ENCODE results near the gene MAZ. TPM values are rescaled to one million over a fixed set of nuclear protein-coding genes. Genes with fewer than 3 reads are reported as not detected.

Gene MAZ
- total and polyA plus RNA-seq, 2 of the 13 experiments (the other 11 are each of a cell fraction or from before 2014, with no cell fraction given): 203 to 277 TPM

DNA sequence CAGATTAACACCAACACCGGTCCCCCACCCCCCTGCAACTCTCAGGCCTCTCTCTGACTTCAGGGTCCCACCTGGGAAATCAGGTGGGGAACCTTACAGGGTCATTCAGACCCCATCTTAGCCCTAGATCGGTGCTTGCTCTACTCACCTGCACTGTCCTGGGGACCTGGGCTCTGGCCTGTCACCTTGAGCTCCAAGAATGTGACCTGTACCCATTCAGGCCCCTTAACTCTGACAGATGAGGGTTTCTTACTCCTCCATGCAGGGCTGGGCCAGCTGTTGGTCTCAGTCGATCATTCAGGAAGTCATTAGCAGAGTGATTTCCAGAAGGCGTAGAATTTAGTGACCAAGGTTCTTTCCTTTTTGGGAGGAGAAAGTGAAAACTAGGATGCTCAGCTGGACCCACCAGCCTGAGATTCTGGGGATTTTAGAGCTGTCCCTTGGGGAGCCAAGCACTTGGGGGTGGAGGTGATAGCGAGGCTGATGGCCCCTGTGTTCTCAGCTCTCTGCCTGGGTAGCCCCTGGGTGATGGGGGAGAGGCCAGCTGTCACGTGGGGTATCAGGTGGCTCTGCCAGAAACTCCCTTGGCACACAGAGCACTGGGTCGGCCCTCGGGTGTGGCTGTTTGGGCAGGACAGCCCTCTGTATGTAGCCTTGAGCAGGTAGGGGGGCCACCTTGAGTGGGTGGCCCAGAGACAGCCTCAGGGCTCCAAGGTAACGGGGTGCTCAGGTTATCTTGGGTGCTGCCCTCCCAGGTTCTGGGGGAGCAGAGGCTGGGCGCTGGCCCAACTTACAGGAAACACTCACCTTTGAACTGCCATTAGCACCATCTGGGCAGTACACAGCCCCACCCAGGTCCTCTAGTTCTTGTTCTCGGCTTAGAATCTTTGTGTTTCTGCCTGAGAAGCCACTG, 14.7 kb downstream of the MAZ start (continued):
- TF ChIP-seq MIER2 (CRISPR knock-in tag; IDR thresholded peaks at IDR 0.05) (0 out of 2 replicates have a peak, but pooled peaks have one; percentile 11), ZNF550 (CRISPR knock-in tag; IDR thresholded peaks at IDR 0.05; ENCODE audit: borderline replicate concordance) (no peak), PITX1 (CRISPR knock-in tag; IDR thresholded peaks at IDR 0.05) (0 out of 2 replicates have a peak, but pooled peaks have one; percentile 4), MXD4 (CRISPR knock-in tag; IDR thresholded peaks at IDR 0.05) (0 out of 2 replicates have a peak, but pooled peaks have one; percentile 7), ZNF510 (CRISPR knock-in tag; IDR thresholded peaks at IDR 0.05; ENCODE audit: low read depth) (0 out of 2 replicates have a peak, but pooled peaks have one; percentile 16), HNF4G (IDR thresholded peaks at IDR 0.05; ENCODE audit: borderline replicate concordance, low read depth, low read length) (peak; percentile 21; the same call in 1 of the 2 replicates), HNF4G (CRISPR knock-in tag; IDR thresholded peaks at IDR 0.05; ENCODE audit: borderline replicate concordance, low read depth) (no peak; the same call in 1 of the 2 replicates), KLF6 (CRISPR knock-in tag; IDR thresholded peaks at IDR 0.05) (peak; percentile 19; the same call in 1 of the 2 replicates), ZNF17 (CRISPR knock-in tag; IDR thresholded peaks at IDR 0.05) (no peak), ZMYM2 (CRISPR knock-in tag; IDR thresholded peaks at IDR 0.05) (no peak), GPN1 (CRISPR knock-in tag; IDR thresholded peaks at IDR 0.05; ENCODE audit: borderline replicate concordance) (no peak), KMT2A (CRISPR knock-in tag; IDR thresholded peaks at IDR 0.05) (no peak), SOX6 (IDR thresholded peaks at IDR 0.05) (no peak), SOX6 (CRISPR knock-in tag; IDR thresholded peaks at IDR 0.05) (no peak), ATM (IDR thresholded peaks at IDR 0.05; ENCODE audit: borderline replicate concordance) (no peak), FLYWCH1 (CRISPR knock-in tag; IDR thresholded peaks at IDR 0.05) (no peak), ZNF10 (CRISPR knock-in tag; IDR thresholded peaks at IDR 0.05; ENCODE audit: borderline replicate concordance, low read depth) (no peak), ZNF350 (CRISPR knock-in tag; IDR thresholded peaks at IDR 0.05; ENCODE audit: borderline replicate concordance, low read depth) (0 out of 2 replicates have a peak, but pooled peaks have one; percentile 7)
- TF ChIP-seq, protein P1, sequence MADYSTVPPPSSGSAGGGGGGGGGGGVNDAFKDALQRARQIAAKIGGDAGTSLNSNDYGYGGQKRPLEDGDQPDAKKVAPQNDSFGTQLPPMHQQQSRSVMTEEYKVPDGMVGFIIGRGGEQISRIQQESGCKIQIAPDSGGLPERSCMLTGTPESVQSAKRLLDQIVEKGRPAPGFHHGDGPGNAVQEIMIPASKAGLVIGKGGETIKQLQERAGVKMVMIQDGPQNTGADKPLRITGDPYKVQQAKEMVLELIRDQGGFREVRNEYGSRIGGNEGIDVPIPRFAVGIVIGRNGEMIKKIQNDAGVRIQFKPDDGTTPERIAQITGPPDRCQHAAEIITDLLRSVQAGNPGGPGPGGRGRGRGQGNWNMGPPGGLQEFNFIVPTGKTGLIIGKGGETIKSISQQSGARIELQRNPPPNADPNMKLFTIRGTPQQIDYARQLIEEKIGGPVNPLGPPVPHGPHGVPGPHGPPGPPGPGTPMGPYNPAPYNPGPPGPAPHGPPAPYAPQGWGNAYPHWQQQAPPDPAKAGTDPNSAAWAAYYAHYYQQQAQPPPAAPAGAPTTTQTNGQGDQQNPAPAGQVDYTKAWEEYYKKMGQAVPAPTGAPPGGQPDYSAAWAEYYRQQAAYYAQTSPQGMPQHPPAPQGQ (CRISPR knock-in tag; IDR thresholded peaks at IDR 0.05; ENCODE audit: borderline replicate concordance): 0 out of 2 replicates have a peak, but pooled peaks have one; percentile 22
- TF ChIP-seq, protein P2, sequence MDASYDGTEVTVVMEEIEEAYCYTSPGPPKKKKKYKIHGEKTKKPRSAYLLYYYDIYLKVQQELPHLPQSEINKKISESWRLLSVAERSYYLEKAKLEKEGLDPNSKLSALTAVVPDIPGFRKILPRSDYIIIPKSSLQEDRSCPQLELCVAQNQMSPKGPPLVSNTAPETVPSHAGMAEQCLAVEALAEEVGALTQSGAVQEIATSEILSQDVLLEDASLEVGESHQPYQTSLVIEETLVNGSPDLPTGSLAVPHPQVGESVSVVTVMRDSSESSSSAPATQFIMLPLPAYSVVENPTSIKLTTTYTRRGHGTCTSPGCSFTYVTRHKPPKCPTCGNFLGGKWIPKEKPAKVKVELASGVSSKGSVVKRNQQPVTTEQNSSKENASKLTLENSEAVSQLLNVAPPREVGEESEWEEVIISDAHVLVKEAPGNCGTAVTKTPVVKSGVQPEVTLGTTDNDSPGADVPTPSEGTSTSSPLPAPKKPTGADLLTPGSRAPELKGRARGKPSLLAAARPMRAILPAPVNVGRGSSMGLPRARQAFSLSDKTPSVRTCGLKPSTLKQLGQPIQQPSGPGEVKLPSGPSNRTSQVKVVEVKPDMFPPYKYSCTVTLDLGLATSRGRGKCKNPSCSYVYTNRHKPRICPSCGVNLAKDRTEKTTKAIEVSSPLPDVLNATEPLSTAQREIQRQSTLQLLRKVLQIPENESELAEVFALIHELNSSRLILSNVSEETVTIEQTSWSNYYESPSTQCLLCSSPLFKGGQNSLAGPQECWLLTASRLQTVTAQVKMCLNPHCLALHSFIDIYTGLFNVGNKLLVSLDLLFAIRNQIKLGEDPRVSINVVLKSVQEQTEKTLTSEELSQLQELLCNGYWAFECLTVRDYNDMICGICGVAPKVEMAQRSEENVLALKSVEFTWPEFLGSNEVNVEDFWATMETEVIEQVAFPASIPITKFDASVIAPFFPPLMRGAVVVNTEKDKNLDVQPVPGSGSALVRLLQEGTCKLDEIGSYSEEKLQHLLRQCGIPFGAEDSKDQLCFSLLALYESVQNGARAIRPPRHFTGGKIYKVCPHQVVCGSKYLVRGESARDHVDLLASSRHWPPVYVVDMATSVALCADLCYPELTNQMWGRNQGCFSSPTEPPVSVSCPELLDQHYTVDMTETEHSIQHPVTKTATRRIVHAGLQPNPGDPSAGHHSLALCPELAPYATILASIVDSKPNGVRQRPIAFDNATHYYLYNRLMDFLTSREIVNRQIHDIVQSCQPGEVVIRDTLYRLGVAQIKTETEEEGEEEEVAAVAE (CRISPR knock-in tag; IDR thresholded peaks at IDR 0.05; ENCODE audit: borderline replicate concordance): 0 out of 2 replicates have a peak, but pooled peaks have one; percentile 4
- TF ChIP-seq, protein P3, sequence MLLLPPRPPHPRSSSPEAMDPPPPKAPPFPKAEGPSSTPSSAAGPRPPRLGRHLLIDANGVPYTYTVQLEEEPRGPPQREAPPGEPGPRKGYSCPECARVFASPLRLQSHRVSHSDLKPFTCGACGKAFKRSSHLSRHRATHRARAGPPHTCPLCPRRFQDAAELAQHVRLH (CRISPR knock-in tag; IDR thresholded peaks at IDR 0.05; ENCODE audit: borderline replicate concordance, low read depth): 0 out of 2 replicates have a peak, but pooled peaks have one; percentile 25

Data from HepG2 (cell line).